A549 (cell line): Measurements from ENCODE around the gene MOB4.

Experiments used
- CTCF ChIP-seq: fragments of >200 bp; sonication (Bioruptor Twin); formaldehyde crosslinking; IDR thresholded peaks from 3 replicates; pipeline ENCODE4 v1.5.1; 2016
- REST ChIP-seq: fragments of 200-600 bp; sonication (generic); IDR thresholded peaks from 2 replicates; pipeline ENCODE4 v1.6.1; 2016; ENCODE audit warnings: antibody characterized with exemption, mild to moderate bottlenecking, moderate library complexity
- RFX5 ChIP-seq: fragments of 450-650 bp; IDR thresholded peaks from 2 replicates; pipeline ENCODE4 v1.7.1; 2014; ENCODE audit warnings: antibody characterized with exemption, mild to moderate bottlenecking, moderate library complexity

GRCh38 chr2:197504000-197504399, 11.9 kb upstream of the MOB4 start:
- no peak for TF ChIP-seq RFX5
- TF ChIP-seq CTCF: no peak
- no peak for TF ChIP-seq REST
